ENCODE measurements around the gene TECPR2.

GRCh38 chr14:102502571-102502970 is 139.8 kb downstream of the TECPR2 start:
- TF ChIP-seq CTCF (IDR thresholded peaks at IDR 0.05; ENCODE audit: insufficient read depth, low read depth, low read length) = no peak
- TF ChIP-seq EZH2 (IDR thresholded peaks at IDR 0.05; ENCODE audit: insufficient read depth, low read length) = no peak

All from astrocyte (in vitro differentiated cells and primary cell).